ENCODE measurements around the gene MRPL33. TPM values are rescaled to one million over a fixed set of nuclear protein-coding genes. Genes with fewer than 3 reads are reported as not detected.

Gene MRPL33
- polyA plus RNA-seq, 1 donor from 2014 or later: 406 TPM

DNA sequence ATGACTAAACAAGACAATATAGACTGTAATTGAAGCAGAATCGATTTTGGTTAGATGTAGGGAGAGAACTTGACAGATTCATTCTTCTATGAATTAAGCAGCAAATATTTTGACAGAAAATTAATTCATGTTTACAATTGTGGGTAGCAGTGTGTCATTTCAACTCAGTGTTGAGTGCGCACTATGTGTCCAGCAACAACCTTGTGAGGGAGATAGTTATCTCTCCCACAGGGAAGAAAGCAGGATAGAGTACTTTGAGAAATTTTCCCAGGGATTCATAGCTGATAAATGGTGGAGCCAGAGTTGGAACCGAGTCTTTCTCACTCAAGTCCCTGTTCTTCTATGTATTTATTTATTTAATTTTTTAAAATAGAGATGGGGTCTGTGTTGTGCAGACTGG lies 5.2 kb downstream of the MRPL33 start:
- Histone ChIP-seq H3K9me3 (ENCODE audit: low read length) (no peaks in the 10 kb centered on the region), H3K4me3 (ENCODE audit: low read length) (no peak overlapping the region), H3K27ac (ENCODE audit: low read length) (no peak overlapping the region), H2AFZ (ENCODE audit: low read depth, low read length) (no peak overlapping the region), H4K20me1 (ENCODE audit: insufficient read depth) (no peaks in the 10 kb centered on the region), H3K36me3 (ENCODE audit: insufficient read depth, low read length) (peaks cover 5% of the 10 kb centered on the region), H3F3A (ENCODE audit: insufficient read depth, low read length, poor library complexity, severe bottlenecking) (no peaks in the 10 kb centered on the region), H3K79me2 (replicated peaks; ENCODE audit: insufficient read depth, low read length) (peaks cover 48% of the 10 kb centered on the region), H3K9me2 (ENCODE audit: insufficient read depth, low read length) (no peaks in the 10 kb centered on the region), H3K27me3 (ENCODE audit: insufficient read depth, low read depth, low read length) (no peaks in the 10 kb centered on the region), H3K9ac (ENCODE audit: low read length) (no peak overlapping the region), H3K4me2 (ENCODE audit: low read length) (no peak overlapping the region)
- no peak for TF ChIP-seq POLR2AphosphoS5 (IDR thresholded peaks at IDR 0.05)
- TF ChIP-seq, protein P1, sequence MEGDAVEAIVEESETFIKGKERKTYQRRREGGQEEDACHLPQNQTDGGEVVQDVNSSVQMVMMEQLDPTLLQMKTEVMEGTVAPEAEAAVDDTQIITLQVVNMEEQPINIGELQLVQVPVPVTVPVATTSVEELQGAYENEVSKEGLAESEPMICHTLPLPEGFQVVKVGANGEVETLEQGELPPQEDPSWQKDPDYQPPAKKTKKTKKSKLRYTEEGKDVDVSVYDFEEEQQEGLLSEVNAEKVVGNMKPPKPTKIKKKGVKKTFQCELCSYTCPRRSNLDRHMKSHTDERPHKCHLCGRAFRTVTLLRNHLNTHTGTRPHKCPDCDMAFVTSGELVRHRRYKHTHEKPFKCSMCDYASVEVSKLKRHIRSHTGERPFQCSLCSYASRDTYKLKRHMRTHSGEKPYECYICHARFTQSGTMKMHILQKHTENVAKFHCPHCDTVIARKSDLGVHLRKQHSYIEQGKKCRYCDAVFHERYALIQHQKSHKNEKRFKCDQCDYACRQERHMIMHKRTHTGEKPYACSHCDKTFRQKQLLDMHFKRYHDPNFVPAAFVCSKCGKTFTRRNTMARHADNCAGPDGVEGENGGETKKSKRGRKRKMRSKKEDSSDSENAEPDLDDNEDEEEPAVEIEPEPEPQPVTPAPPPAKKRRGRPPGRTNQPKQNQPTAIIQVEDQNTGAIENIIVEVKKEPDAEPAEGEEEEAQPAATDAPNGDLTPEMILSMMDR (IDR thresholded peaks at IDR 0.05; ENCODE audit: poor library complexity, severe bottlenecking): no peak
- no peak for TF ChIP-seq MXI1 (conservative IDR thresholded peaks at IDR 0.05; ENCODE audit: poor library complexity, severe bottlenecking)
- no peak for TF ChIP-seq EZH2 (IDR thresholded peaks at IDR 0.05; ENCODE audit: borderline replicate concordance, insufficient read depth, low read length, poor library complexity, severe bottlenecking)
- TF ChIP-seq EP300 (conservative IDR thresholded peaks at IDR 0.05; ENCODE audit: poor library complexity, severe bottlenecking): no peak
- TF ChIP-seq, protein P2, sequence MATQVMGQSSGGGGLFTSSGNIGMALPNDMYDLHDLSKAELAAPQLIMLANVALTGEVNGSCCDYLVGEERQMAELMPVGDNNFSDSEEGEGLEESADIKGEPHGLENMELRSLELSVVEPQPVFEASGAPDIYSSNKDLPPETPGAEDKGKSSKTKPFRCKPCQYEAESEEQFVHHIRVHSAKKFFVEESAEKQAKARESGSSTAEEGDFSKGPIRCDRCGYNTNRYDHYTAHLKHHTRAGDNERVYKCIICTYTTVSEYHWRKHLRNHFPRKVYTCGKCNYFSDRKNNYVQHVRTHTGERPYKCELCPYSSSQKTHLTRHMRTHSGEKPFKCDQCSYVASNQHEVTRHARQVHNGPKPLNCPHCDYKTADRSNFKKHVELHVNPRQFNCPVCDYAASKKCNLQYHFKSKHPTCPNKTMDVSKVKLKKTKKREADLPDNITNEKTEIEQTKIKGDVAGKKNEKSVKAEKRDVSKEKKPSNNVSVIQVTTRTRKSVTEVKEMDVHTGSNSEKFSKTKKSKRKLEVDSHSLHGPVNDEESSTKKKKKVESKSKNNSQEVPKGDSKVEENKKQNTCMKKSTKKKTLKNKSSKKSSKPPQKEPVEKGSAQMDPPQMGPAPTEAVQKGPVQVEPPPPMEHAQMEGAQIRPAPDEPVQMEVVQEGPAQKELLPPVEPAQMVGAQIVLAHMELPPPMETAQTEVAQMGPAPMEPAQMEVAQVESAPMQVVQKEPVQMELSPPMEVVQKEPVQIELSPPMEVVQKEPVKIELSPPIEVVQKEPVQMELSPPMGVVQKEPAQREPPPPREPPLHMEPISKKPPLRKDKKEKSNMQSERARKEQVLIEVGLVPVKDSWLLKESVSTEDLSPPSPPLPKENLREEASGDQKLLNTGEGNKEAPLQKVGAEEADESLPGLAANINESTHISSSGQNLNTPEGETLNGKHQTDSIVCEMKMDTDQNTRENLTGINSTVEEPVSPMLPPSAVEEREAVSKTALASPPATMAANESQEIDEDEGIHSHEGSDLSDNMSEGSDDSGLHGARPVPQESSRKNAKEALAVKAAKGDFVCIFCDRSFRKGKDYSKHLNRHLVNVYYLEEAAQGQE (IDR thresholded peaks at IDR 0.05; ENCODE audit: borderline replicate concordance): no peak
- no peak for TF ChIP-seq RAD21 (conservative IDR thresholded peaks at IDR 0.05)
- TF ChIP-seq SMC3 (conservative IDR thresholded peaks at IDR 0.05; ENCODE audit: poor library complexity): no peak
- TF ChIP-seq TAF1 (IDR thresholded peaks at IDR 0.05; ENCODE audit: low read depth): no peak

DNA sequence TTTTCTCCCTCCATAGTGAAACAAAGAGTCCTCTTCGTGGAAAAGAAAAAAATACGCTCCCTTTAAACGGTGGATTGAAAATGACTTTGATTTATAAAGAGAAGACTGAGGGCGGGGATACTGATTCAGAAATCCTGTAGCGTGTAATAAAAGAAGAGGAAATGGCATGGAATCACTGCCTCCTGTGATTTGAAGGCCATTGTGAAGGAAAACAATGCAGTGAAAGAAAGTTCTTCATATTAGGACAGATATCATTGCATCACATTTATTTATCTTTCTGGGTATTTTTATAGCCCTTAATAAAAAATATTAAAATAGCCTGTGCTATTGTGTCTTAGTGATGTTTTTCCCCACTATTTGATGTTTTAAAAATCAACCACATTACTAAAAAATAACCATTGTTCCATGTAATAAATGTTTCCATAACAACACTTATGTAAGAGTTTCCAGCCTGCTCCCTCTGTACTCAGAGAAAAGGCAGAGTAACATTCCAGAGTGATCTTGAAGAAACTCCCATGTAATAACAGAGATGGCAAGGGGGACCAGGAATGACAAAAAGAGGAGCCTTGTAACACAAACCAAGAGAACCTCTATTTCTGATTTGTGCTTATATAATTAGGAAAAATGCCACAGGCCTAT lies 8.0 kb downstream of the MRPL33 start:
- Histone ChIP-seq H3F3A (ENCODE audit: insufficient read depth, low read length, poor library complexity, severe bottlenecking) (no peaks in the 10 kb centered on the region), H3K79me2 (replicated peaks; ENCODE audit: insufficient read depth, low read length) (peaks cover 23% of the 10 kb centered on the region), H4K20me1 (ENCODE audit: insufficient read depth) (no peaks in the 10 kb centered on the region), H3K9me2 (ENCODE audit: insufficient read depth, low read length) (no peaks in the 10 kb centered on the region), H3K36me3 (ENCODE audit: insufficient read depth, low read length) (peaks cover 2% of the 10 kb centered on the region), H2AFZ (ENCODE audit: low read depth, low read length) (no peak overlapping the region), H3K4me3 (ENCODE audit: low read length) (no peak overlapping the region), H3K4me2 (ENCODE audit: low read length) (no peak overlapping the region), H3K9me3 (ENCODE audit: low read length) (no peaks in the 10 kb centered on the region), H3K27ac (ENCODE audit: low read length) (no peak overlapping the region), H3K27me3 (ENCODE audit: insufficient read depth, low read depth, low read length) (no peaks in the 10 kb centered on the region), H3K9ac (ENCODE audit: low read length) (no peak overlapping the region)
- TF ChIP-seq POLR2AphosphoS5 (IDR thresholded peaks at IDR 0.05) (no peak), RAD21 (conservative IDR thresholded peaks at IDR 0.05) (no peak), SMC3 (conservative IDR thresholded peaks at IDR 0.05; ENCODE audit: poor library complexity) (no peak), TAF1 (IDR thresholded peaks at IDR 0.05; ENCODE audit: low read depth) (no peak), EP300 (conservative IDR thresholded peaks at IDR 0.05; ENCODE audit: poor library complexity, severe bottlenecking) (no peak), MXI1 (conservative IDR thresholded peaks at IDR 0.05; ENCODE audit: poor library complexity, severe bottlenecking) (no peak), EZH2 (IDR thresholded peaks at IDR 0.05; ENCODE audit: borderline replicate concordance, insufficient read depth, low read length, poor library complexity, severe bottlenecking) (no peak)
- TF ChIP-seq, protein P1 (IDR thresholded peaks at IDR 0.05; ENCODE audit: poor library complexity, severe bottlenecking): no peak
- TF ChIP-seq, protein P2 (IDR thresholded peaks at IDR 0.05; ENCODE audit: borderline replicate concordance): no peak

Data from neural cell (in vitro differentiated cells).